Gastrocnemius medialis (tissue), 4 donors: ENCODE measurements around the gene PDLIM3.

Experiments used
- CTCF ChIP-seq, 5 experiments: fragments of 450-650 bp in 3 of 5; fragments of 200-600 bp in 2 of 5; sonication (generic) in 2 of 5; IDR thresholded peaks in 4 of 5; conservative IDR thresholded peaks in 1 of 5; 1 replicate in 4 of 5; 2 replicates in 1 of 5; pipeline ENCODE4 v1.5.1; 2016 to 2019; ENCODE audit warnings: antibody characterized with exemption in 5 of 5, mild to moderate bottlenecking in 3 of 5, moderate library complexity in 3 of 5
- POLR2A ChIP-seq, 2 donors: fragments of 450-650 bp; IDR thresholded peaks; one replicate each; pipeline ENCODE4 v1.6.1; 2017; ENCODE audit warnings: antibody characterized with exemption in 2 of 2, mild to moderate bottlenecking in 2 of 2, moderate library complexity in 2 of 2

GRCh38 chr4:185508181-185508580 is 27.1 kb downstream of the PDLIM3 start:
- TF ChIP-seq CTCF (IDR thresholded peaks at IDR 0.05 in 4 of 5, conservative IDR thresholded peaks at IDR 0.05 in 1 of 5) (no peak), POLR2A (IDR thresholded peaks at IDR 0.05) (no peak)
